Sigmoid colon (tissue), 7 donors: Measurements from ENCODE around the gene WASF2. TPM values are rescaled to one million over a fixed set of nuclear protein-coding genes. Genes with fewer than 3 reads are reported as not detected.
"Not testable (repeated sequence)": the region's sequence is repeated elsewhere in the genome, so short reads cannot be mapped to it uniquely, and the experiment has no call there.

Source experiments
- DNase-seq: peaks from one replicate; pipeline ENCODE4 v3.0.0-alpha.2; 2019
- H3K27ac ChIP-seq, 4 donors: fragments of 200-600 bp; sonication (generic); one replicate each; pipeline ENCODE4 v1.5.1; 2016 to 2019; ENCODE audit warnings: mild to moderate bottlenecking in 1 of 4
- H3K27me3 ChIP-seq, 3 donors: fragments of 200-600 bp; sonication (generic); one replicate each; pipeline ENCODE4 v1.5.1; 2019; ENCODE audit warnings: mild to moderate bottlenecking in 1 of 3
- H3K36me3 ChIP-seq, 4 donors: fragments of 200-600 bp; sonication (generic); one replicate each; pipeline ENCODE4 v1.5.1; 2016 to 2019
- H3K4me1 ChIP-seq, 4 donors: fragments of 200-600 bp; sonication (generic); one replicate each; pipeline ENCODE4 v1.5.1; 2017 to 2019
- H3K4me3 ChIP-seq, 4 donors: fragments of 200-600 bp; sonication (generic); one replicate each; pipeline ENCODE4 v1.5.1; 2017 to 2019; ENCODE audit warnings: mild to moderate bottlenecking in 2 of 4, moderate library complexity in 1 of 4
- H3K9me3 ChIP-seq, 4 donors: fragments of 200-600 bp in 3 of 4; sonication (generic) in 3 of 4; one replicate each; pipeline versions ENCODE4 v1.5.1 to v1.6.1; 2013 to 2019
- CTCF ChIP-seq, 4 experiments: fragments of 450-650 bp in 3 of 4; fragments of 200-600 bp in 1 of 4; IDR thresholded peaks; one replicate each; pipeline ENCODE4 v1.5.1; 2016 to 2019; ENCODE audit warnings: antibody characterized with exemption in 4 of 4, mild to moderate bottlenecking in 3 of 4, moderate library complexity in 2 of 4
- EP300 ChIP-seq, 4 donors: sonication (generic); formaldehyde crosslinking; IDR thresholded peaks; one replicate each; pipeline ENCODE4 v1.6.1; 2017; ENCODE audit warnings: antibody characterized with exemption in 4 of 4
- POLR2A ChIP-seq, 2 donors: fragments of 450-650 bp; IDR thresholded peaks; one replicate each; pipeline ENCODE4 v1.6.1; 2016; ENCODE audit warnings: antibody characterized with exemption in 2 of 2, mild to moderate bottlenecking in 2 of 2, moderate library complexity in 2 of 2
- POLR2AphosphoS5 ChIP-seq, 4 donors: sonication (generic); formaldehyde crosslinking; IDR thresholded peaks; one replicate each; pipeline ENCODE4 v1.6.1; 2017; ENCODE audit warnings: antibody characterized with exemption in 4 of 4
- WGBS, 2 donors: extraction: QIAGEN DNeasy Blood & Tissue Kit; methylation state at CpG; one replicate each; pipeline ENCODE4 v1.1.7; 2013; 5-methylcytosine and 5-hydroxymethylcytosine counted together
- intact Hi-C: fragments of 100-400 bp; cut with DNase I; formaldehyde crosslinking; loops from one replicate; pipeline ENCODE4 v1.15.1; 2023
- polyA plus RNA-seq, 3 donors: library from polyadenylated mRNA; stranded (reverse); fragments of 200-250 nt; gene quantifications; one replicate each; pipeline ENCODE4 v1.2.3, GENCODE V29; 2013
- total RNA-seq, 4 donors: library from RNA; depleted of rRNA; stranded (reverse); fragments of >200 nt; gene quantifications; one replicate each; pipeline ENCODE4 v1.1.0, GENCODE V29; 2016
- donor health status: healthy with polysubstance abuse.
- donor health status: Bipolar disorder and iron deficiency.
- donor health status: healthy.

The WASF2 gene
- total and polyA plus RNA-seq, 7 donors: 30.0 to 69.6 (median 56.9) TPM

GRCh38 chr1:27478098-27478497, 11.9 kb downstream of the WASF2 start:
- Histone ChIP-seq H3K4me1 (peaks cover 0 to 65% (median 56%) of the 10 kb centered on the region in 4 donors), H3K4me3 (no peak overlapping the region), H3K27ac (no peak overlapping the region), H3K36me3 (no peaks in the 10 kb centered on the region), H3K9me3 (no peaks in the 10 kb centered on the region), H3K27me3 (no peaks in the 10 kb centered on the region)
- intact Hi-C loops: no loop called here
- 78 to 94% methylated on average over 4 of the region's 4 CpGs for WGBS, 2 donors
- no peak for DNase-seq
- TF ChIP-seq POLR2AphosphoS5 (IDR thresholded peaks at IDR 0.05) (no peak), CTCF (IDR thresholded peaks at IDR 0.05) (no peak), EP300 (IDR thresholded peaks at IDR 0.05) (no peak)

- 90 to 95% methylated on average over 2 of the region's 2 CpGs for WGBS, 2 donors
- Histone ChIP-seq H3K36me3 (no peaks in the 10 kb centered on the region), H3K4me1 (peaks cover 0 to 67% (median 52%) of the 10 kb centered on the region in 4 donors), H3K9me3 (no peaks in the 10 kb centered on the region), H3K27me3 (no peaks in the 10 kb centered on the region), H3K4me3 (no peak overlapping the region), H3K27ac (no peak overlapping the region)
- TF ChIP-seq POLR2A (IDR thresholded peaks at IDR 0.05) (no peak), POLR2AphosphoS5 (IDR thresholded peaks at IDR 0.05) (no peak), EP300 (IDR thresholded peaks at IDR 0.05) (no peak), CTCF (IDR thresholded peaks at IDR 0.05) (no peak)
- intact Hi-C loops: no loop called here
- peak; percentile 21 for DNase-seq
Measured at GRCh38 chr1:27476237-27476636, 13.7 kb downstream of the WASF2 start.

DNA sequence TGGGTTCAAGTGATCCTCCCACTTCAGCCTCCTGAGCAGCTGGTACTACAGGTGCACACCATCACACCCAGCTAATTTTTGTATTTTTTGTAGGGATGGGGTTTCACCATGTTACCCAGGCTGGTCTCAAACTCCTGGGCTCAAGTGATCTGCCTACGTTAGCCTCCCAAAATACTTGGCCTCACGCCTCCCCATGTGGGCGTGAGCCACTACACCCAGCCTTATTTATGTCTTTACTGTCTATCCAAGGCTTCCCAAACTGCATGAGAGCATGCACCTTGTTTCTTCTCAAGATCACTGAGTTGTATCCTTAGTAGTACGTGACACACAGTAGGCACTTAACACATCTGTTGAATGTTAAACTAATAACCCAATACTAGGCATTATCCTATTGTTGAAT, 14.2 kb downstream of the WASF2 start:
- Histone ChIP-seq H3K27me3 (no peaks in the 10 kb centered on the region), H3K9me3 (no peaks in the 10 kb centered on the region), H3K4me3 (no peak overlapping the region), H3K4me1 (peaks cover 0 to 68% (median 51%) of the 10 kb centered on the region in 4 donors), H3K27ac (no peak overlapping the region), H3K36me3 (no peaks in the 10 kb centered on the region)
- TF ChIP-seq CTCF (IDR thresholded peaks at IDR 0.05) (no peak), EP300 (IDR thresholded peaks at IDR 0.05) (no peak), POLR2AphosphoS5 (IDR thresholded peaks at IDR 0.05) (no peak), POLR2A (IDR thresholded peaks at IDR 0.05) (no peak)
- intact Hi-C loops: no loop called here
- WGBS, 2 donors: 79 to 81% methylated on average over 4 of the region's 4 CpGs
- peak; percentile 24 for DNase-seq

DNA sequence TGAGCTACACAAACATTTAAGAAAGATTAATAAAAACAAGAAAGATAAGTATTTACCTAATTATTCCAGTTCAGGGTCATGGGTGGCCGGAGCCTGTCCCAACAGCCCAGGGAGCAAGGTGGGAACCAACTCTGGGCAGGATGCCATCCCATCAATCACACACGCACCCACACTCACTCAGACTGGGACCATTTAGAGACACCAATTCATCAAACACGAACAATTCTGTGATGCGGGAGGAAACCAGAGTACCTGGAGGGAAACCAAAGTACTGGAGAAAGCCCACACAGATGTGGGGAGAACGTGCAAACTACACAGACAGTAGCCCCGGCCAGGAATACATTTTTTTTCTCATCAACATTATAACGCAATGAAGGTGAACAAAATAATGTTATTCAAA, 16.2 kb downstream of the WASF2 start:
- intact Hi-C loops: no loop called here
- peak; percentile 39 for DNase-seq
- no peaks in the 10 kb centered on the region for H3K9me3 ChIP-seq
- TF ChIP-seq CTCF (IDR thresholded peaks at IDR 0.05): no peak
- TF ChIP-seq POLR2A (IDR thresholded peaks at IDR 0.05): no peak
- no peak for TF ChIP-seq POLR2AphosphoS5 (IDR thresholded peaks at IDR 0.05)
- TF ChIP-seq EP300 (IDR thresholded peaks at IDR 0.05): no peak
- H3K27ac ChIP-seq: peak overlapping the region in 1 of 4 donors; percentile 23
- WGBS, 2 donors: 53 to 67% methylated on average over 7 of the region's 7 CpGs
- H3K4me3 ChIP-seq: no peak overlapping the region
- H3K36me3 ChIP-seq: no peaks in the 10 kb centered on the region
- peaks cover 0 to 71% (median 51%) of the 10 kb centered on the region in 4 donors for H3K4me1 ChIP-seq
- H3K27me3 ChIP-seq: no peaks in the 10 kb centered on the region

- H3K27ac ChIP-seq, H3K36me3 ChIP-seq, H3K4me3 ChIP-seq, intact Hi-C loops, DNase-seq, H3K9me3 ChIP-seq, H3K27me3 ChIP-seq: not testable (repeated sequence)
- peaks cover 0 to 82% (median 60%) of the 10 kb centered on the region in 4 donors for H3K4me1 ChIP-seq
- 88 to 94% methylated on average over 7 of the region's 7 CpGs for WGBS, 2 donors
Measured at GRCh38 chr1:27472098-27472497, 17.9 kb downstream of the WASF2 start.
